Aortic smooth muscle cell (primary cell): ENCODE results near the gene ANKAR. TPM values are rescaled to one million over a fixed set of nuclear protein-coding genes. Genes with fewer than 3 reads are reported as not detected.

Source experiments
- total RNA-seq: library from RNA; depleted of rRNA; stranded (reverse); fragments of >200 nt; gene quantifications from 2 replicates; pipeline ENCODE4 v1.2.3, GENCODE V29; 2014

Gene ANKAR
- total RNA-seq = 7.1 and 11.6 TPM in 2 replicates

GRCh38 chr2:189674374-189675112 lies at the start of gene ANKAR:
TSS of gene ANKAR (plus strand) at chr2:189674670. CDS start at chr2:189676491, 1,821 bp downstream.

GRCh38 chr2:189661148-189661956 lies 13.1 kb upstream of the ANKAR start, which contains the start of gene ASNSD1:
TSS of gene ASNSD1 (plus strand) at chr2:189661459. CDS start at chr2:189666133, 4,674 bp downstream.

Other genes with a start within 250 kb of the ANKAR start
- 39.7 and 42.8 TPM in 2 replicates for gene WDR75, start 233.2 kb upstream of the ANKAR start, total RNA-seq
- gene SLC40A1, start 93.9 kb upstream of the ANKAR start, total RNA-seq = 22.6 and 69.0 TPM in 2 replicates
- gene ASNSD1, start 13.2 kb upstream of the ANKAR start, total RNA-seq = 60.2 and 65.7 TPM in 2 replicates
- gene OSGEPL1, start 88.1 kb downstream of the ANKAR start, total RNA-seq = 6.0 and 7.3 TPM in 2 replicates
- 40.8 and 43.8 TPM in 2 replicates for gene ORMDL1, start 109.7 kb downstream of the ANKAR start, total RNA-seq
- 15.9 and 17.8 TPM in 2 replicates for gene PMS1, start 109.8 kb downstream of the ANKAR start, total RNA-seq